Germinal center (tissue), 1 donor: ENCODE results near the gene SLC35E1.
"Not testable (repeated sequence)": the region's sequence is repeated elsewhere in the genome, so short reads cannot be mapped to it uniquely, and the experiment has no call there.

Experiments used
- DNase-seq: peaks from one replicate; pipeline ENCODE4 v3.0.0; 2012; ENCODE audit warnings: mixed read lengths, low spot score

The SLC35E1 gene

GRCh38 chr19:16581145-16581970 lies 9.1 kb upstream of the SLC35E1 start:
- DNase-seq, result no peak

GRCh38 chr19:16579381-16579780 lies 7.2 kb upstream of the SLC35E1 start:
- DNase-seq, result no peak

- no peak for DNase-seq
Observed at GRCh38 chr19:16577531-16577985, 5.3 kb upstream of the SLC35E1 start.

- DNase-seq, result no peak
Observed at GRCh38 chr19:16576690-16577530, 4.7 kb upstream of the SLC35E1 start.

- DNase-seq, result no peak
Observed at GRCh38 chr19:16575861-16576689, 3.9 kb upstream of the SLC35E1 start.

- DNase-seq, result no peak
Observed at GRCh38 chr19:16575282-16575681, 3.1 kb upstream of the SLC35E1 start.

GRCh38 chr19:16573925-16574324 lies 1.7 kb upstream of the SLC35E1 start:
- DNase-seq, result no peak

GRCh38 chr19:16573296-16573695 lies 1.1 kb upstream of the SLC35E1 start:
- DNase-seq, result no peak

- DNase-seq, result peak; percentile 47
Observed at GRCh38 chr19:16571822-16572331, 338 bp downstream of the SLC35E1 start.

GRCh38 chr19:16571283-16571682 lies 932 bp downstream of the SLC35E1 start:
- no peak for DNase-seq

GRCh38 chr19:16569609-16570320 lies 2.5 kb downstream of the SLC35E1 start:
- no peak for DNase-seq

- no peak for DNase-seq
Observed at GRCh38 chr19:16566702-16567101, 5.5 kb downstream of the SLC35E1 start.

GRCh38 chr19:16566161-16566560 lies 6.1 kb downstream of the SLC35E1 start:
- DNase-seq, result no peak

- no peak for DNase-seq
Observed at GRCh38 chr19:16564842-16565241, 7.4 kb downstream of the SLC35E1 start.

- no peak for DNase-seq
Observed at GRCh38 chr19:16562608-16563025, 9.6 kb downstream of the SLC35E1 start.

- no peak for DNase-seq
Observed at GRCh38 chr19:16561382-16561781, 10.8 kb downstream of the SLC35E1 start.

- no peak for DNase-seq
Observed at GRCh38 chr19:16559780-16560276, 12.4 kb downstream of the SLC35E1 start.

GRCh38 chr19:16554776-16555175 lies 17.4 kb downstream of the SLC35E1 start:
- DNase-seq, result no peak

GRCh38 chr19:16551902-16552301 lies 20.3 kb downstream of the SLC35E1 start:
- not testable (repeated sequence) for DNase-seq

GRCh38 chr19:16548956-16549355 lies 23.3 kb downstream of the SLC35E1 start:
- no peak for DNase-seq
